SKM-1 (cell line): ENCODE results near the gene IL36A.

Source experiments
- DNase-seq: peaks from one replicate; lab custom pipeline; 2025; ENCODE audit not compliant: unreplicated experiment; lab: John Stamatoyannopoulos, UW

Gene IL36A

GRCh38 chr2:113046465-113046864 is 41.2 kb downstream of the IL36A start:
- no peak for DNase-seq

DNA sequence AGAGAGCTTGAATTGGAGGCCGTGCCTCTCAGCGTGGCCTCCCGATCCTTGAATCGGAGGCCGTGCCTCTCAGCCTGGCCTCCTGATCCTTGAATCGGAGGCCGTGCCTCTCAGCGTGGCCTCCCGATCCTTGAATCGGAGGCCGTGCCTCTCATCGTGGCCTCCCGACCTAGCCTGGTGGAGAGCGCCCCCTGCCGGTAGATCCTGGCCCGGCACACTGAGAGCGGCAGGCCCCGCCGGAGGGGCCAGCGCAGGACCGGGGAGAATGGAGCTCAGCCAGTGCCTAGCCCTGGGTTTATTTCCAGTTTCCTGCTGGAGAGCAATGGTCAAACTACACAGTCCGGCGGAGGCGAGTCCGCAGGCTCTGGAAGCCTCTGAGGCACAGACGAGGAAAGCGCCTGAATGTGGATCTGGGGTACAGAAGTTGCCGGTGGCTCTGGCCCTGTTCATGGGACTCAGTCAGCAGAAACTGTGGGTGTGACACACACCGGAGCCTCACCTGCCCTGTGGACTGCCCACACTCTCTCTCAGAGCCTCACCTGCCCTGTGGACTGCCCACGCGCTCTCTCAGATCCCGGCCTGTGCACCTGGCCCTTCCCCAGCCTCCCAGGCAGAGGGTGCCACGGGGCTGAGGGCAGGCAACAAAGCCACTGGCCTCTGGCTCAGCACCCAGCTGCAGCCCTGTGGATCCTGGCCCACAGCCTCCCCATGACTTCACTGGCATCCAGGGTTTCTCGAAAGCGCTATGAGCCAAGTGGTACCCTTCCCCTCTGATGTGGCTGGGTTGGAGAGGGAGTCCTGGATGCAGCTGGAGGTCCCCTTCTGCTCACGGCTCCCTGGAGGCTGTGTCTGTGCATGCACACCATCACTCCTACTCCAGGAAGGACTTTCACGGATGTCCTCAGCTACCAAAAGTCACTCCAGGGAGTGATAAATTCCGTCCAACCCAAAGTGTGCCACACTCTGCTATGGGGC is 45.9 kb downstream of the IL36A start:
- DNase-seq, result no peak

DNA sequence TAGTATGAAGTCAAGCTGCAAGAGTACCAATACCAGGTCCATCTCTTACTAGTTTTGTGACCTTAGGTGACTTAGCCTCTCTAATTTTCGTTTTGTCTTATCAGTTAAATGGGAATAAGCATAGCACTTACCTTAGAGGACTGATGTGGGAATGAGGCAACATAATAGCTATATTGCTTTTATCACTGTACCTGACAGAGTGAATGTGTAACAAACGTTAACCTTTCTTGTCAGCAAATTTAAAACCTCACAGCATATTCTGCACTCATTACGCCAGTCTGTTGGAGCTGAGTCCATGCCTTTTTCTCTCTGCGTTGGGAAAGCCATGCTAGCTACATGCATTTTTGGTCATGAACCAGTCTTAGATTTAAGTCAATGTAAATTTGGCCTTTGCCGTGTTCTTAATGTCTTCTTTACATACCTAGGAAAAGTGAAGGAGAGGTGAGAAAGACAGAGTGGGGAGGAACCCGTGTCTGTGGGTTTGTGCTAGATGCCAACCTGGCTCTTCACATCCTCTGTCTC is 47.2 kb downstream of the IL36A start, which contains the start of gene IL36B:
Gene IL36B (minus strand): TSS at position 472 of the 522 bp plus-strand sequence.
- DNase-seq, result no peak

- no peak for DNase-seq
These were observed 48.4 kb downstream of the IL36A start for GRCh38 chr2:113053666-113054065.

- DNase-seq, result no peak
These were observed 48.8 kb downstream of the IL36A start for GRCh38 chr2:113054066-113054465.

- no peak for DNase-seq
These were observed 51.3 kb downstream of the IL36A start for GRCh38 chr2:113056521-113056920.

DNA sequence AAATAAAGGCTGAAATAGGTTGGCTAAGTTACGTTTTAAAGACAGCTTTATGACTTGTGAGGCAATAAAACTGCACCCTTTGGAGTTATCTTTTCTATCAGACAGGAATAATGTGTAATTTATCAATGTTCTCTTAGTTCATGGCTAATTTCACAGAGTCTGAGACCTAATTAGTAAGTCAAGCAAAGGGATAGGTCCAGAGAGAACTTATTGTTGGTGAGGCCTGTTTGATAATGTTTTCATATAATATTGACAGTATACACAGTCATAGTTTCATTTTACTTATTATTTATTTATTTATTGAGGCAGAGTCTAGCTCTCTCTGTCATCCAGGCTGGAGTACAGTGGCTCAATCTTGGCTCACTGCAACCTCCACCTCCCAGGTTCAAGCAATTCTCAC is 51.9 kb downstream of the IL36A start:
- DNase-seq, result no peak
